Caco-2 (cell line): ENCODE measurements around the gene OR51B4. TPM values are rescaled to one million over a fixed set of nuclear protein-coding genes. Genes with fewer than 3 reads are reported as not detected.

Source experiments
- BruUV-seq: library from RNA; stranded (reverse); fragments of 400-500 nt; replicated peaks from 2 replicates; lab custom pipeline; 2021; lab: Mats Ljungman, UMichigan
- CTCF ChIA-PET: fragments of 300-600 bp; sonication (Branson Sonifier 250); formaldehyde crosslinking; loops from one replicate; lab custom pipeline; 2022; ENCODE audit warnings: antibody characterized with exemption; lab: Charles Lee
- POLR2A ChIA-PET: fragments of 300-600 bp; sonication (Branson Sonifier 250); formaldehyde crosslinking; loops from one replicate; lab custom pipeline; 2022; ENCODE audit warnings: antibody characterized with exemption; lab: Charles Lee
- DNase-seq, 2 experiments: peaks; one replicate each; pipeline versions ENCODE4 v3.0.0 to v3.0.0-alpha.2; 2020 to 2022
- H3K27me3 ChIP-seq: replicated peaks from 2 replicates; pipeline ENCODE4 v1.6.0; 2011; ENCODE audit warnings: low read length; ENCODE audit not compliant: control insufficient read depth, insufficient read depth
- H3K36me3 ChIP-seq: 2 replicates; pipeline ENCODE4 v1.5.1; 2011; ENCODE audit warnings: low read length; ENCODE audit not compliant: control insufficient read depth, insufficient read depth
- H3K4me1 ChIP-seq: fragments of 250-450 bp; sonication (Bioruptor Pico); 2 replicates; pipeline ENCODE4 v1.5.1; 2020; ENCODE audit warnings: mild to moderate bottlenecking
- H3K4me3 ChIP-seq: 2 replicates; pipeline ENCODE4 v1.5.1; 2011; ENCODE audit warnings: low read depth, mild to moderate bottlenecking, control low read depth, low read length
- H3K9me3 ChIP-seq: fragments of 250-450 bp; sonication (Bioruptor Pico); 2 replicates; pipeline ENCODE4 v1.5.1; 2020; ENCODE audit warnings: mild to moderate bottlenecking, moderate library complexity
- H3K27ac Mint-ChIP-seq: one replicate; pipeline ENCODE4 v1.8.0; 2022; ENCODE audit warnings: mixed read lengths; ENCODE audit not compliant: unreplicated experiment
- H3K27me3 Mint-ChIP-seq: one replicate; pipeline ENCODE4 v1.8.0; 2022; ENCODE audit warnings: mixed read lengths; ENCODE audit not compliant: insufficient read depth, unreplicated experiment
- H3K36me3 Mint-ChIP-seq: one replicate; pipeline ENCODE4 v1.8.0; 2022; ENCODE audit warnings: mild to moderate bottlenecking, mixed read lengths; ENCODE audit not compliant: insufficient read depth, unreplicated experiment
- H3K4me1 Mint-ChIP-seq: one replicate; pipeline ENCODE4 v1.8.0; 2022; ENCODE audit warnings: low read depth, mixed read lengths; ENCODE audit not compliant: unreplicated experiment
- H3K4me3 Mint-ChIP-seq: one replicate; pipeline ENCODE4 v1.8.0; 2022; ENCODE audit warnings: mild to moderate bottlenecking, moderate library complexity, mixed read lengths; ENCODE audit not compliant: unreplicated experiment
- H3K9me3 Mint-ChIP-seq: one replicate; pipeline ENCODE4 v1.8.0; 2022; ENCODE audit warnings: mixed read lengths; ENCODE audit not compliant: unreplicated experiment
- CTCF ChIP-seq, 2 experiments: fragments of 200-600 bp in 1 of 2; IDR thresholded peaks; 1 replicate in 1 of 2; 2 replicates in 1 of 2; pipeline versions ENCODE4 v1.5.1 to v1.8.0; 2011 to 2022; ENCODE audit warnings: antibody characterized with exemption in 1 of 2, control low read depth in 1 of 2, inconsistent platforms in 1 of 2, low read depth in 1 of 2, low read length in 1 of 2, mild to moderate bottlenecking in 1 of 2, moderate library complexity in 1 of 2; ENCODE audit not compliant: insufficient read depth in 1 of 2, severe bottlenecking in 1 of 2, unreplicated experiment in 1 of 2
- intact Hi-C: fragments of 100-400 bp; cut with micrococcal nuclease; formaldehyde crosslinking; loops from one replicate; pipeline ENCODE4 v1.10.0; 2022; ENCODE audit not compliant: unreplicated experiment
- total RNA-seq: library from RNA; stranded (reverse); gene quantifications from 2 replicates; pipeline ENCODE4 v1.2.3, GENCODE V29; 2022

OR51B4 gene
- total RNA-seq, 1 experiment from 2014 or later = not detected

GRCh38 chr11:5274395-5274794 is 27.4 kb downstream of the OR51B4 start:
- H3K4me1 ChIP-seq = no peaks in the 10 kb centered on the region
- no peak overlapping the region for H3K4me3 ChIP-seq
- H3K36me3 Mint-ChIP-seq = no peaks in the 10 kb centered on the region
- H3K36me3 ChIP-seq = no peaks in the 10 kb centered on the region
- H3K4me3 Mint-ChIP-seq = no peak overlapping the region
- no peak for DNase-seq
- no TSS peak for BruUV-seq
- TF ChIP-seq CTCF (IDR thresholded peaks at IDR 0.05; ENCODE audit: insufficient read depth in 1 of 2, low read depth in 1 of 2, low read length in 1 of 2, severe bottlenecking in 1 of 2, unreplicated experiment in 1 of 2) = no peak
- POLR2A ChIA-PET = no interaction called here
- CTCF ChIA-PET = no interaction called here
- no peaks in the 10 kb centered on the region; the same call in 1 of the 2 replicates for H3K27me3 ChIP-seq
- no peak overlapping the region for H3K27ac Mint-ChIP-seq
- no peaks in the 10 kb centered on the region for H3K9me3 Mint-ChIP-seq
- peaks cover 7% of the 10 kb centered on the region for H3K27me3 Mint-ChIP-seq
- intact Hi-C loops = no loop called here
- no peaks in the 10 kb centered on the region for H3K4me1 Mint-ChIP-seq
- H3K9me3 ChIP-seq = no peaks in the 10 kb centered on the region

- no peak for DNase-seq
These were observed 29.2 kb downstream of the OR51B4 start for GRCh38 chr11:5272395-5273017.

GRCh38 chr11:5269715-5270147 is 32.0 kb downstream of the OR51B4 start, which contains the start of gene HBE1:
HBE1 (minus strand) TSS chr11:5269945; CDS start chr11:5269890, 55 bp downstream.
- Mint-ChIP-seq H3K9me3 (no peaks in the 10 kb centered on the region), H3K4me3 (no peak within 1 kb of the TSS), H3K36me3 (no peaks in the 10 kb centered on the region), H3K27me3 (peaks cover 21% of the 10 kb centered on the region), H3K27ac (no peak within 1 kb of the TSS), H3K4me1 (no peaks in the 10 kb centered on the region)
- CTCF ChIA-PET = no interaction called here
- H3K9me3 ChIP-seq = no peaks in the 10 kb centered on the region
- H3K27me3 ChIP-seq = no peaks in the 10 kb centered on the region; the same call in 1 of the 2 replicates
- intact Hi-C loops = no loop called here
- H3K4me3 ChIP-seq = no peak within 1 kb of the TSS
- no peaks in the 10 kb centered on the region for H3K4me1 ChIP-seq
- BruUV-seq = no TSS peak
- no peak for TF ChIP-seq CTCF (IDR thresholded peaks at IDR 0.05; ENCODE audit: insufficient read depth in 1 of 2, low read depth in 1 of 2, low read length in 1 of 2, severe bottlenecking in 1 of 2, unreplicated experiment in 1 of 2)
- H3K36me3 ChIP-seq = no peaks in the 10 kb centered on the region
- POLR2A ChIA-PET = no interaction called here
- no peak for DNase-seq

More at GRCh38 chr11:5272395-5273017, 29.2 kb downstream of the OR51B4 start:
- H3K4me3 Mint-ChIP-seq = no peak overlapping the region
- peaks cover 17% of the 10 kb centered on the region for H3K27me3 Mint-ChIP-seq
- BruUV-seq = no TSS peak
- H3K4me1 Mint-ChIP-seq = no peaks in the 10 kb centered on the region
- no peaks in the 10 kb centered on the region for H3K9me3 Mint-ChIP-seq
- H3K36me3 Mint-ChIP-seq = no peaks in the 10 kb centered on the region
- Histone ChIP-seq H3K36me3 (no peaks in the 10 kb centered on the region), H3K4me3 (no peak overlapping the region), H3K27me3 (no peaks in the 10 kb centered on the region; the same call in 1 of the 2 replicates), H3K9me3 (no peaks in the 10 kb centered on the region), H3K4me1 (no peaks in the 10 kb centered on the region)
- no peak overlapping the region for H3K27ac Mint-ChIP-seq
- CTCF ChIA-PET = no interaction called here
- POLR2A ChIA-PET = no interaction called here
- intact Hi-C loops = no loop called here
- no peak for TF ChIP-seq CTCF (IDR thresholded peaks at IDR 0.05; ENCODE audit: insufficient read depth in 1 of 2, low read depth in 1 of 2, low read length in 1 of 2, severe bottlenecking in 1 of 2, unreplicated experiment in 1 of 2)
